CD8-positive, alpha-beta memory T cell (primary cell): ENCODE measurements around the gene SFI1. TPM values are rescaled to one million over a fixed set of nuclear protein-coding genes. Genes with fewer than 3 reads are reported as not detected.

ENCODE experiments used
- CTCF ChIA-PET: fragments of 350-600 bp; sonication (Branson Sonifier 250); formaldehyde crosslinking; loops from one replicate; lab custom pipeline; 2021; ENCODE audit warnings: antibody characterized with exemption; lab: Charles Lee
- POLR2A ChIA-PET: fragments of 350-600 bp; sonication (Branson Sonifier 250); formaldehyde crosslinking; loops from one replicate; lab custom pipeline; 2021; ENCODE audit warnings: antibody characterized with exemption; lab: Charles Lee
- DNase-seq, 5 donors: peaks; one replicate each; pipeline versions ENCODE4 v3.0.0 to v3.0.0-alpha.2; 2020 to 2022; ENCODE audit warnings: mixed read lengths in 1 of 5
- H3K27ac ChIP-seq: one replicate; pipeline ENCODE4 v1.7.0; 2013; ENCODE audit warnings: low read depth, mild to moderate bottlenecking, low read length, moderate library complexity
- H3K27me3 ChIP-seq: 2 replicates; pipeline ENCODE4 v1.7.0; 2013; ENCODE audit warnings: low read length, mild to moderate bottlenecking; ENCODE audit not compliant: insufficient read depth, poor library complexity, severe bottlenecking
- H3K36me3 ChIP-seq: 2 replicates; pipeline ENCODE4 v1.7.0; 2013; ENCODE audit warnings: mild to moderate bottlenecking, low read length, moderate library complexity; ENCODE audit not compliant: insufficient read depth
- H3K4me1 ChIP-seq: 2 replicates; pipeline ENCODE4 v1.7.0; 2013; ENCODE audit warnings: mild to moderate bottlenecking, low read length, moderate library complexity; ENCODE audit not compliant: insufficient read depth
- H3K4me3 ChIP-seq: 2 replicates; pipeline ENCODE4 v1.7.0; 2013; ENCODE audit warnings: mild to moderate bottlenecking, low read length
- H3K9me3 ChIP-seq: 2 replicates; pipeline ENCODE4 v1.7.0; 2013; ENCODE audit warnings: mild to moderate bottlenecking, low read length
- H3K27ac Mint-ChIP-seq, 8 donors: one replicate each; pipeline ENCODE4 v1.8.0; 2020 to 2021; ENCODE audit warnings: mixed read lengths in 8 of 8, mild to moderate bottlenecking in 6 of 8, inconsistent platforms in 3 of 8, moderate library complexity in 3 of 8
- H3K27me3 Mint-ChIP-seq, 2 donors: one replicate each; pipeline ENCODE4 v1.8.0; 2020 to 2021; ENCODE audit warnings: mixed read lengths in 2 of 2, mild to moderate bottlenecking in 1 of 2, moderate library complexity in 1 of 2
- H3K36me3 Mint-ChIP-seq, 3 donors: one replicate each; pipeline ENCODE4 v1.8.0; 2020 to 2021; ENCODE audit warnings: mixed read lengths in 3 of 3, inconsistent platforms in 1 of 3, mild to moderate bottlenecking in 1 of 3
- H3K4me1 Mint-ChIP-seq, 3 donors: one replicate each; pipeline ENCODE4 v1.8.0; 2020 to 2021; ENCODE audit warnings: mixed read lengths in 3 of 3, inconsistent platforms in 1 of 3, mild to moderate bottlenecking in 1 of 3
- H3K4me3 Mint-ChIP-seq, 7 donors: one replicate each; pipeline ENCODE4 v1.8.0; 2020 to 2021; ENCODE audit warnings: mixed read lengths in 7 of 7, mild to moderate bottlenecking in 6 of 7, moderate library complexity in 4 of 7, inconsistent platforms in 2 of 7
- H3K9me3 Mint-ChIP-seq, 5 donors: one replicate each; pipeline ENCODE4 v1.8.0; 2020 to 2022; ENCODE audit warnings: mixed read lengths in 5 of 5, mild to moderate bottlenecking in 3 of 5, moderate library complexity in 2 of 5, inconsistent platforms in 1 of 5
- polyA plus RNA-seq: library from polyadenylated mRNA; unstranded; fragments of 300-500 nt; fragmentation: Illumina TruSeq; gene quantifications from one replicate; pipeline ENCODE4 v1.2.3, GENCODE V29; 2021
- total RNA-seq, 2 experiments: library from RNA; stranded (reverse); gene quantifications; one replicate each; pipeline ENCODE4 v1.2.3, GENCODE V29; 2021

SFI1 gene
- total and polyA plus RNA-seq, 3 experiments from 2014 or later = 34.8 to 129 (median 119) TPM

GRCh38 chr22:31569126-31569525 is 72.8 kb downstream of the SFI1 start:
- Histone ChIP-seq H3K4me1 (no peaks in the 10 kb centered on the region), H3K9me3 (no peaks in the 10 kb centered on the region), H3K27ac (no peak overlapping the region), H3K27me3 (no peaks in the 10 kb centered on the region), H3K36me3 (peaks cover 23% of the 10 kb centered on the region), H3K4me3 (no peak overlapping the region)
- Mint-ChIP-seq H3K27ac (peak overlapping the region in 5 of 8 donors; percentile 60 to 91 (median 76)), H3K4me1 (peaks cover 0 to 1% (median 0%) of the 10 kb centered on the region in 3 donors), H3K36me3 (peaks cover 0 to 79% (median 18%) of the 10 kb centered on the region in 3 donors), H3K9me3 (no peaks in the 10 kb centered on the region), H3K4me3 (no peak overlapping the region), H3K27me3 (no peaks in the 10 kb centered on the region)
- ChIA-PET POLR2A (no interaction called here), CTCF (interaction anchor here (1.0 kb wide), 1 partner anchor 65 kb away, joined by 3 read pairs; no protein-coding TSS in a partner anchor)
- no peak for DNase-seq

GRCh38 chr22:31572939-31573338 is 76.6 kb downstream of the SFI1 start:
- POLR2A ChIA-PET = no interaction called here
- H3K36me3 ChIP-seq = peaks cover 36% of the 10 kb centered on the region
- CTCF ChIA-PET = no interaction called here
- H3K27ac ChIP-seq = no peak overlapping the region
- Mint-ChIP-seq H3K9me3 (no peaks in the 10 kb centered on the region), H3K27me3 (no peaks in the 10 kb centered on the region), H3K4me1 (peaks cover 0 to 1% (median 0%) of the 10 kb centered on the region in 3 donors), H3K27ac (peak overlapping the region in 4 of 8 donors; percentile 14 to 82 (median 67)), H3K4me3 (no peak overlapping the region), H3K36me3 (peaks cover 3 to 85% (median 21%) of the 10 kb centered on the region in 3 donors)
- no peaks in the 10 kb centered on the region for H3K27me3 ChIP-seq
- no peak for DNase-seq
- H3K9me3 ChIP-seq = no peaks in the 10 kb centered on the region
- no peak overlapping the region for H3K4me3 ChIP-seq
- H3K4me1 ChIP-seq = no peaks in the 10 kb centered on the region

GRCh38 chr22:31574055-31574670 is 77.8 kb downstream of the SFI1 start:
- POLR2A ChIA-PET = no interaction called here
- H3K27me3 Mint-ChIP-seq = no peaks in the 10 kb centered on the region

GRCh38 chr22:31575190-31575589 is 78.9 kb downstream of the SFI1 start:
- POLR2A ChIA-PET = no interaction called here
- Mint-ChIP-seq H3K27ac (no peak overlapping the region), H3K9me3 (no peaks in the 10 kb centered on the region), H3K36me3 (peaks cover 3 to 90% (median 18%) of the 10 kb centered on the region in 3 donors), H3K27me3 (no peaks in the 10 kb centered on the region), H3K4me3 (no peak overlapping the region), H3K4me1 (no peaks in the 10 kb centered on the region)
- H3K9me3 ChIP-seq = no peaks in the 10 kb centered on the region
- peaks cover 38% of the 10 kb centered on the region for H3K36me3 ChIP-seq
- CTCF ChIA-PET = interaction anchor here (1.0 kb wide), 1 partner anchor 84 kb away, joined by 3 read pairs; no protein-coding TSS in a partner anchor
- no peaks in the 10 kb centered on the region for H3K4me1 ChIP-seq
- no peak overlapping the region for H3K4me3 ChIP-seq
- H3K27me3 ChIP-seq = no peaks in the 10 kb centered on the region
- DNase-seq = no peak
- no peak overlapping the region for H3K27ac ChIP-seq

More at GRCh38 chr22:31574055-31574670, 77.8 kb downstream of the SFI1 start:
- no peak for DNase-seq
- H3K27me3 ChIP-seq = no peaks in the 10 kb centered on the region
- CTCF ChIA-PET = interaction anchor here (0.6 to 1.0 kb wide), 2 partner anchors 54 to 85 kb away, joined by 3 read pairs; no protein-coding TSS in a partner anchor
- H3K4me1 ChIP-seq = no peaks in the 10 kb centered on the region
- H3K4me1 Mint-ChIP-seq = peaks cover 0 to 1% (median 0%) of the 10 kb centered on the region in 3 donors
- no peaks in the 10 kb centered on the region for H3K9me3 Mint-ChIP-seq
- no peak overlapping the region for H3K4me3 Mint-ChIP-seq
- peaks cover 43% of the 10 kb centered on the region for H3K36me3 ChIP-seq
- H3K4me3 ChIP-seq = no peak overlapping the region
- no peak overlapping the region for H3K27ac Mint-ChIP-seq
- H3K9me3 ChIP-seq = no peaks in the 10 kb centered on the region
- H3K36me3 Mint-ChIP-seq = peaks cover 3 to 90% (median 20%) of the 10 kb centered on the region in 3 donors
- no peak overlapping the region for H3K27ac ChIP-seq

GRCh38 chr22:31577711-31578110 is 81.4 kb downstream of the SFI1 start:
- no peaks in the 10 kb centered on the region for H3K9me3 Mint-ChIP-seq
- POLR2A ChIA-PET = no interaction called here
- H3K27me3 Mint-ChIP-seq = no peaks in the 10 kb centered on the region
- no peak overlapping the region for H3K4me3 ChIP-seq
- H3K27ac ChIP-seq = no peak overlapping the region
- peak overlapping the region in 3 of 8 donors; percentile 34 to 44 (median 35) for H3K27ac Mint-ChIP-seq
- H3K36me3 Mint-ChIP-seq = peaks cover 3 to 82% (median 11%) of the 10 kb centered on the region in 3 donors
- no peaks in the 10 kb centered on the region for H3K4me1 ChIP-seq
- no peaks in the 10 kb centered on the region for H3K27me3 ChIP-seq
- no peaks in the 10 kb centered on the region for H3K9me3 ChIP-seq
- H3K4me1 Mint-ChIP-seq = peaks cover 5 to 10% (median 6%) of the 10 kb centered on the region in 3 donors
- H3K4me3 Mint-ChIP-seq = no peak overlapping the region
- H3K36me3 ChIP-seq = peaks cover 38% of the 10 kb centered on the region
- CTCF ChIA-PET = interaction anchor here (1.4 kb wide), 1 partner anchor 25 kb away, joined by 3 read pairs; no protein-coding TSS in a partner anchor
- DNase-seq = no peak

- Histone ChIP-seq H3K4me1 (no peaks in the 10 kb centered on the region), H3K27ac (no peak overlapping the region), H3K27me3 (no peaks in the 10 kb centered on the region), H3K36me3 (peaks cover 34% of the 10 kb centered on the region), H3K9me3 (no peaks in the 10 kb centered on the region), H3K4me3 (no peak overlapping the region)
- peak overlapping the region in 1 of 8 donors; percentile 23 for H3K27ac Mint-ChIP-seq
- peaks cover 3 to 77% (median 7%) of the 10 kb centered on the region in 3 donors for H3K36me3 Mint-ChIP-seq
- CTCF ChIA-PET = interaction anchor here (1.4 kb wide), 1 partner anchor 25 kb away, joined by 3 read pairs; no protein-coding TSS in a partner anchor
- H3K4me1 Mint-ChIP-seq = peaks cover 5 to 10% (median 7%) of the 10 kb centered on the region in 3 donors
- POLR2A ChIA-PET = no interaction called here
- no peaks in the 10 kb centered on the region for H3K9me3 Mint-ChIP-seq
- no peak for DNase-seq
- H3K4me3 Mint-ChIP-seq = no peak overlapping the region
- no peaks in the 10 kb centered on the region for H3K27me3 Mint-ChIP-seq
These were observed 81.8 kb downstream of the SFI1 start for GRCh38 chr22:31578171-31578570.

GRCh38 chr22:31579835-31580242 is 83.5 kb downstream of the SFI1 start:
- ChIA-PET POLR2A (no interaction called here), CTCF (interaction anchor here (1.2 kb wide), 1 partner anchor 17 kb away, joined by 3 read pairs; no protein-coding TSS in a partner anchor)
- Histone ChIP-seq H3K4me3 (no peak overlapping the region), H3K36me3 (peaks cover 30% of the 10 kb centered on the region), H3K4me1 (peaks cover 15% of the 10 kb centered on the region), H3K9me3 (no peaks in the 10 kb centered on the region), H3K27ac (no peak overlapping the region), H3K27me3 (no peaks in the 10 kb centered on the region)
- Mint-ChIP-seq H3K4me3 (no peak overlapping the region), H3K27ac (peak overlapping the region in 2 of 8 donors; percentile 66 to 81), H3K9me3 (no peaks in the 10 kb centered on the region), H3K36me3 (peaks cover 3 to 78% (median 11%) of the 10 kb centered on the region in 3 donors), H3K27me3 (no peaks in the 10 kb centered on the region), H3K4me1 (peaks cover 21 to 27% (median 23%) of the 10 kb centered on the region in 3 donors)
- no peak for DNase-seq
